Endodermal cell (in vitro differentiated cells): ENCODE data around the gene SMIM14. TPM values are rescaled to one million over a fixed set of nuclear protein-coding genes. Genes with fewer than 3 reads are reported as not detected.

Source experiments
- DNase-seq: peaks from one replicate; pipeline ENCODE4 v3.0.0-alpha.2; 2017
- H3K27ac ChIP-seq: 2 replicates; pipeline ENCODE4 v1.5.1; 2013; ENCODE audit warnings: mild to moderate bottlenecking, low read depth, low read length, moderate library complexity
- H3K27me3 ChIP-seq: 2 replicates; pipeline ENCODE4 v1.6.1; 2013; ENCODE audit warnings: mild to moderate bottlenecking, low read length, moderate library complexity; ENCODE audit not compliant: insufficient read depth, control insufficient read depth, poor library complexity, severe bottlenecking
- H3K36me3 ChIP-seq: 2 replicates; pipeline ENCODE4 v1.7.0; 2013; ENCODE audit warnings: mild to moderate bottlenecking, low read length, moderate library complexity; ENCODE audit not compliant: control insufficient read depth, insufficient read depth
- H3K4me1 ChIP-seq: one replicate; pipeline ENCODE4 v1.7.0; 2013; ENCODE audit warnings: low read length; ENCODE audit not compliant: control insufficient read depth, insufficient read depth
- H3K4me3 ChIP-seq: 2 replicates; pipeline ENCODE4 v1.5.1; 2013; ENCODE audit warnings: mild to moderate bottlenecking, low read length, moderate library complexity
- H3K9ac ChIP-seq: 2 replicates; pipeline ENCODE4 v1.6.1; 2013; ENCODE audit warnings: mild to moderate bottlenecking, low read length, moderate library complexity; ENCODE audit not compliant: poor library complexity, severe bottlenecking; ENCODE audit errors: extremely low read depth
- H3K9me3 ChIP-seq: 2 replicates; pipeline ENCODE4 v1.6.1; 2013; ENCODE audit warnings: mild to moderate bottlenecking, low read length, moderate library complexity; ENCODE audit not compliant: control insufficient read depth
- H3K27ac Mint-ChIP-seq: 2 replicates; pipeline ENCODE4 v1.8.0; 2020; ENCODE audit warnings: mixed read lengths
- H3K27me3 Mint-ChIP-seq: 2 replicates; pipeline ENCODE4 v1.8.0; 2021; ENCODE audit warnings: mild to moderate bottlenecking, mixed read lengths; ENCODE audit not compliant: insufficient read depth
- H3K36me3 Mint-ChIP-seq: 2 replicates; pipeline ENCODE4 v1.8.0; 2020; ENCODE audit warnings: low read depth, mixed read lengths
- H3K4me1 Mint-ChIP-seq: 2 replicates; pipeline ENCODE4 v1.8.0; 2020; ENCODE audit warnings: mixed read lengths
- H3K4me3 Mint-ChIP-seq: 2 replicates; pipeline ENCODE4 v1.8.0; 2020; ENCODE audit warnings: mild to moderate bottlenecking, moderate library complexity, mixed read lengths
- H3K9me3 Mint-ChIP-seq: 2 replicates; pipeline ENCODE4 v1.8.0; 2020; ENCODE audit warnings: mild to moderate bottlenecking, mixed read lengths
- WGBS, 2 experiments: methylation state at CpG; one replicate each; pipeline versions ENCODE4 v1.1.5 to v1.1.7; 2013; ENCODE audit warnings: missing lambda C conversion rate in 2 of 2, mixed read lengths in 1 of 2; ENCODE audit not compliant: insufficient coverage in 1 of 2, insufficient read length in 1 of 2; 5-methylcytosine and 5-hydroxymethylcytosine counted together
- total RNA-seq, 2 donors: library from RNA; stranded (reverse); fragmentation: NEBNext Ultra II Directional in 1 of 2; extraction: Animal tissue kit (Norgen Biotek cat#: 25700) in 1 of 2; gene quantifications; 2 replicates in 1 of 2; 3 replicates in 1 of 2; pipeline ENCODE4 v1.2.1, GENCODE V29; 2021
- TF ChIP-seq, protein P1 (sequence below): fragments of 200-600 bp; sonication (generic); conservative IDR thresholded peaks from 2 replicates; pipeline ENCODE4 v1.5.0; 2021; ENCODE audit warnings: antibody characterized with exemption, mild to moderate bottlenecking

Gene SMIM14
- total RNA-seq, 2 donors from 2014 or later = 24.3 to 24.6 TPM

GRCh38 chr4:39543034-39543433 lies 95.6 kb downstream of the SMIM14 start:
- Mint-ChIP-seq H3K9me3 (no peaks in the 10 kb centered on the region), H3K4me3 (no peak overlapping the region), H3K4me1 (peaks cover 7% of the 10 kb centered on the region), H3K36me3 (peaks cover 18% of the 10 kb centered on the region), H3K27ac (no peak overlapping the region), H3K27me3 (no peaks in the 10 kb centered on the region)
- WGBS, 2 experiments = 89 to 93% methylated on average over 4 to 5 of the region's 5 CpGs
- peaks cover 5% of the 10 kb centered on the region for H3K36me3 ChIP-seq
- DNase-seq = no peak
- H3K9me3 ChIP-seq = peaks cover 10% of the 10 kb centered on the region
- H3K27ac ChIP-seq = no peak overlapping the region
- no peaks in the 10 kb centered on the region for H3K4me1 ChIP-seq
- TF ChIP-seq, protein P1, sequence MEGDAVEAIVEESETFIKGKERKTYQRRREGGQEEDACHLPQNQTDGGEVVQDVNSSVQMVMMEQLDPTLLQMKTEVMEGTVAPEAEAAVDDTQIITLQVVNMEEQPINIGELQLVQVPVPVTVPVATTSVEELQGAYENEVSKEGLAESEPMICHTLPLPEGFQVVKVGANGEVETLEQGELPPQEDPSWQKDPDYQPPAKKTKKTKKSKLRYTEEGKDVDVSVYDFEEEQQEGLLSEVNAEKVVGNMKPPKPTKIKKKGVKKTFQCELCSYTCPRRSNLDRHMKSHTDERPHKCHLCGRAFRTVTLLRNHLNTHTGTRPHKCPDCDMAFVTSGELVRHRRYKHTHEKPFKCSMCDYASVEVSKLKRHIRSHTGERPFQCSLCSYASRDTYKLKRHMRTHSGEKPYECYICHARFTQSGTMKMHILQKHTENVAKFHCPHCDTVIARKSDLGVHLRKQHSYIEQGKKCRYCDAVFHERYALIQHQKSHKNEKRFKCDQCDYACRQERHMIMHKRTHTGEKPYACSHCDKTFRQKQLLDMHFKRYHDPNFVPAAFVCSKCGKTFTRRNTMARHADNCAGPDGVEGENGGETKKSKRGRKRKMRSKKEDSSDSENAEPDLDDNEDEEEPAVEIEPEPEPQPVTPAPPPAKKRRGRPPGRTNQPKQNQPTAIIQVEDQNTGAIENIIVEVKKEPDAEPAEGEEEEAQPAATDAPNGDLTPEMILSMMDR = no peak
- H3K27me3 ChIP-seq = no peaks in the 10 kb centered on the region
- no peak overlapping the region for H3K4me3 ChIP-seq
- H3K9ac ChIP-seq = no peak overlapping the region

GRCh38 chr4:39542611-39543012 lies 96.1 kb downstream of the SMIM14 start:
- no peak overlapping the region for H3K4me3 Mint-ChIP-seq
- TF ChIP-seq, protein P1 = no peak

DNA sequence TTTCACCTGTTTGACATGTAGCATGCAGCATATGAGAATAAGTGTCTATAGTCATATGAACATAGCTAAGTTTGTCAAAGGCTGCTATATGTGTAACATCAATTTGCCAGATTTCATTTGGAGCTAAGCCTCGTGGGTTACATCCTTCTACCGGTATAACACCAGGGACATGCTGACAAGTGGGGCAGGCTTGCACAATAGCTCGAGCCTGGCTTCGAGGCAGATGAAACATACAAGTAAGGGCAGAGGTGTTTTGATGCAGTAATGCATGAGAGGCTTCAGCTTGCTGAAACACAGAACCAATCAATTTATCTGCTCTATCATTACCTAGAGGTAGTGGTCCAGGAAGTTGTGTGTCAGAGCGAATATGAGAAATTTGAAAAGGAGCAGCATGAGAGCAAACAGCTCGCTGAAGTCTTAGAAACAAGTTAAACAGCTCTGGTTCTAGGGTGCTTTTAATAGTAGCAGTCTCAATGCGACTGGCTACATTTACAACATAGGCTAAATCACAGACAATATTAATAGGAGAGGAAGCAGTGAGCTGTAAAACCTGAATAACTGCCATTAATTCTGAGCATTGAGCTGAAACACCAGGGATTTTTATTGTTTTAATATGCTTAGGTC lies 96.6 kb downstream of the SMIM14 start:
- TF ChIP-seq, protein P1 = no peak
- no peak overlapping the region for H3K27ac Mint-ChIP-seq
- Histone ChIP-seq H3K4me3 (no peak overlapping the region), H3K4me1 (no peaks in the 10 kb centered on the region), H3K9ac (no peak overlapping the region), H3K27ac (no peak overlapping the region), H3K27me3 (no peaks in the 10 kb centered on the region), H3K9me3 (peaks cover 10% of the 10 kb centered on the region), H3K36me3 (peaks cover 5% of the 10 kb centered on the region)
- H3K4me1 Mint-ChIP-seq = peaks cover 7% of the 10 kb centered on the region
- no peaks in the 10 kb centered on the region for H3K9me3 Mint-ChIP-seq
- H3K4me3 Mint-ChIP-seq = no peak overlapping the region
- peaks cover 16% of the 10 kb centered on the region for H3K36me3 Mint-ChIP-seq
- DNase-seq = no peak
- whole genome bisulfite sequencing, 2 experiments = 88 to 100% methylated on average over 4 to 7 of the region's 7 CpGs
- H3K27me3 Mint-ChIP-seq = no peaks in the 10 kb centered on the region

More at GRCh38 chr4:39542611-39543012, 96.1 kb downstream of the SMIM14 start:
- H3K36me3 ChIP-seq = peaks cover 5% of the 10 kb centered on the region
- no peak overlapping the region for H3K27ac ChIP-seq
- Mint-ChIP-seq H3K27me3 (no peaks in the 10 kb centered on the region), H3K4me1 (peaks cover 7% of the 10 kb centered on the region), H3K36me3 (peaks cover 17% of the 10 kb centered on the region), H3K9me3 (no peaks in the 10 kb centered on the region), H3K27ac (no peak overlapping the region)
- WGBS, 2 experiments = 83 to 89% methylated on average over 2 to 4 of the region's 4 CpGs
- DNase-seq = no peak
- no peak overlapping the region for H3K4me3 ChIP-seq
- no peaks in the 10 kb centered on the region for H3K27me3 ChIP-seq
- H3K9ac ChIP-seq = no peak overlapping the region
- H3K4me1 ChIP-seq = no peaks in the 10 kb centered on the region
- peaks cover 10% of the 10 kb centered on the region for H3K9me3 ChIP-seq
